Fibroblast of villous mesenchyme (primary cell): ENCODE measurements around the gene CHTF8. TPM values are rescaled to one million over a fixed set of nuclear protein-coding genes. Genes with fewer than 3 reads are reported as not detected.

Experiments
- DNase-seq: peaks from one replicate; pipeline ENCODE4 v3.0.0-alpha.2; 2010; ENCODE audit warnings: low read depth
- H3K4me3 ChIP-seq: 2 replicates; pipeline ENCODE4 v1.5.1; 2011; ENCODE audit warnings: low read depth, mild to moderate bottlenecking, low read length
- CTCF ChIP-seq: IDR thresholded peaks from 2 replicates; pipeline ENCODE4 v1.5.1; 2012; ENCODE audit warnings: low read depth, mild to moderate bottlenecking, low read length; ENCODE audit not compliant: insufficient read depth
- total RNA-seq: library from RNA; depleted of rRNA; stranded (reverse); fragments of >200 nt; gene quantifications from 2 replicates; pipeline ENCODE4 v1.2.3, GENCODE V29; 2012

Gene CHTF8
- total RNA-seq, 1 donor, result 65.2 TPM

- TF ChIP-seq CTCF, result no peak
- no peak overlapping the region for H3K4me3 ChIP-seq
These were observed 37.9 kb downstream of the CHTF8 start for GRCh38 chr16:69094501-69094900.

GRCh38 chr16:69093974-69094373, 38.4 kb downstream of the CHTF8 start:
- no peak overlapping the region for H3K4me3 ChIP-seq
- DNase-seq, result no peak
- TF ChIP-seq CTCF, result no peak

More at GRCh38 chr16:69094501-69094900, 37.9 kb downstream of the CHTF8 start:
- DNase-seq, result no peak

- no peak for DNase-seq
- TF ChIP-seq CTCF, result no peak
- no peak overlapping the region for H3K4me3 ChIP-seq
These were observed 43.1 kb downstream of the CHTF8 start for GRCh38 chr16:69089091-69089910.

- H3K4me3 ChIP-seq, result no peak overlapping the region
- DNase-seq, result no peak
- TF ChIP-seq CTCF, result no peak
These were observed 43.7 kb downstream of the CHTF8 start for GRCh38 chr16:69088684-69089083.

- no peak for DNase-seq
- no peak overlapping the region for H3K4me3 ChIP-seq
- TF ChIP-seq CTCF, result no peak
These were observed 45.2 kb downstream of the CHTF8 start for GRCh38 chr16:69087161-69087581.

- DNase-seq, result no peak
These were observed 47.2 kb downstream of the CHTF8 start for GRCh38 chr16:69085032-69085695.

More at GRCh38 chr16:69085032-69085695, 47.2 kb downstream of the CHTF8 start:
- H3K4me3 ChIP-seq, result no peak overlapping the region
- no peak for TF ChIP-seq CTCF
